AG10803 (cell line): ENCODE data around the gene RBKS.

Source experiments
- DNase-seq: peaks from one replicate; pipeline ENCODE4 v3.0.0; 2010; ENCODE audit warnings: low read depth
- H3K4me3 ChIP-seq: 2 replicates; pipeline ENCODE4 v1.5.1; 2011; ENCODE audit warnings: mild to moderate bottlenecking, low read length, control low read depth
- CTCF ChIP-seq: conservative IDR thresholded peaks from 2 replicates; pipeline ENCODE4 v1.5.1; 2011; ENCODE audit warnings: mild to moderate bottlenecking, low read length, control low read depth, inconsistent platforms

The RBKS gene

GRCh38 chr2:27847333-27847732, 42.9 kb downstream of the RBKS start:
- no peak for TF ChIP-seq CTCF
- no peak for DNase-seq
- H3K4me3 ChIP-seq = no peak overlapping the region

DNA sequence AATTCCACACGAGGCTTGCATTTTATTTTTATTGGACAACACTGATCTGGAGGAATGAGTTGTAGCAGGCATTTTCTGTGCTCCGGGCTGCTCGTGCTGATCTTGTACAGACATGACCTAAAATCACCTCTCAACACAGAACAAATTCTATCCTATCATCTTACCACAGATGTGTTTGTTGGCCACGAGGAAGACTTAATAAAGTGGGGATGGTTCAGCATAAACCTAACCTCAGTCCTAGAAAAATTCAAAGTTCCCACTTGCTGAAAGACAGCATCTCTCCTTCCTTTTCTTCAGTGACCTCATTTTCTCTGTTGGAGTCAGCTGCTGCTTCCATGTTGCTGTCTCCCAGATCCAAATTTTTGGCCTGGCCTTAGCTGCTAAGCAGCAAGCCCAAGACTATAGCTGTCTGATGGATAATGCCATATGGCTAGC, 45.3 kb downstream of the RBKS start:
- no peak for DNase-seq
- TF ChIP-seq CTCF = no peak
- no peak overlapping the region for H3K4me3 ChIP-seq

DNA sequence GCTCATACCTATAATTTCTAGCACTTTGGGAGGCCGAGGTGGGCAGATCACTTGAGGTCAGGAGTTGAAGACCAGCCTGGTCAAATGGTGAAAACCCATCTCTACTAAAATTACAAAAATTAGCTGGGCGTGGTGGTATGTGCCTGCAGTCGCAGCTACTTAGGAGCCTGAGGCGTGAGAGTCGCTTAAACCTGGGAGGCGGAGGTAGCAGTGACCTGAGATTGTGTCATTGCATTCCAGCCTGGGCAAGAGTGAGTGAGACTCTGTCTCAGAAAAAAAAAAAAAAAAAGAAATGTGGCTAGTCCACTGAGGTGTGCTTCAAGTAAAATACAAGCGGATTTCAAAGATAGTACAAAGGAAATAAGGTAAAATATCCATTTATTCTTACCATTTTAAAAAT, 46.2 kb downstream of the RBKS start:
- no peak overlapping the region for H3K4me3 ChIP-seq
- TF ChIP-seq CTCF = no peak
- no peak for DNase-seq

DNA sequence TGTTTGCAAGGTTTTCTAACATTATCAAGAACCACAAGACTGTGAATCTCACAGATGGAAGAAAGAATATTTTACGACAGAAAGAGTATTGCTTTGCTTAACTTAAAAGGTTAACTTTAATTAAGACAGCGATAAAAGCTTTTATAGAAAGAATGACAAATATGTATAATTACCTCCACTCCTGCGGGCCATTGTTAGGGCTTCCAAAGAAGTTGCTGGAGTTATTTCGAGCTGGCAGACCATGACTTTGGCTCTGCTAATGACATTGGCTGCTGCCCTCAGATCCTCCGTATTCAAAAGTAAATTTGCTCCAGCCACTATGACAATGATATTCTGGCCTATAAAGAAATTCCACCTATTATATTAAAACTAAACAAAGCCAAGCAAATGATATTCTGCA, 47.3 kb downstream of the RBKS start:
- no peak for DNase-seq
- no peak for TF ChIP-seq CTCF
- H3K4me3 ChIP-seq = no peak overlapping the region

DNA sequence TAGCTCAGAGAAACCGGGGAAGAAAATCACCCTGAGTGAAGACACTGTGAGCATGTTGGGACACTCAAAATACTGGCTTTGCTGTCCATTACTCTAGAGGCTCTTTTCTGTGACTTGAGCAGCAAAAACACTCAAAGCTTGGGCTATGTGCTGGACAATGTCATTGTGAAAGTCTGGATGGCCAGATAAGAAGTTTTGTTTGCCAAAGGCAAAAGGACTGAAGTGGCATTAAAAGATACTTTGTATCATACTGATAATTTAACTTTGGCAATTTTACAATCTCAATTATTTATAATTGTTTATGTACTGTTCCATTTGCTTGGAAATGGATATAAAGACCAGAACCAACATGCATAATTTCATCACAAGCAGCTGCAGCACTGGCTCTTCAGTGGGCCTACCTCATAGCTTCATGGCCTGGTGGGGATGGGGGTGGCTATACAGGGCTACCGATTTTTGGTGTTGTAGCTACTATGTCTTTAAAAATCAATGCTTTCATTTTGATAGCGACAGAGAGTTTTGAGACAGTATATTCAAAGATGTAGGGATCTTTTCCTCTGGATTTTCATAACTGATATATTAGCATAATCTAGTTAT, 51.1 kb downstream of the RBKS start:
- no peak for DNase-seq
- H3K4me3 ChIP-seq = no peak overlapping the region
- no peak for TF ChIP-seq CTCF

- H3K4me3 ChIP-seq = no peak overlapping the region
- TF ChIP-seq CTCF = no peak
- no peak for DNase-seq
These were observed 51.7 kb downstream of the RBKS start for GRCh38 chr2:27838502-27838901.

- H3K4me3 ChIP-seq = no peak overlapping the region
- peak; percentile 67 for DNase-seq
- no peak for TF ChIP-seq CTCF
These were observed 56.3 kb downstream of the RBKS start for GRCh38 chr2:27833931-27834330.
